GM18499 (cell line): ENCODE measurements around the gene PODXL2.
"Not testable (repeated sequence)": the region's sequence is repeated elsewhere in the genome, so short reads cannot be mapped to it uniquely, and the experiment has no call there.

ENCODE experiments used
- ATAC-seq: cut with Tn5 transposase; IDR thresholded peaks from one replicate; pipeline ENCODE4 v1.9.1; 2021; ENCODE audit warnings: moderate number of reproducible peaks; ENCODE audit not compliant: insufficient read depth, unreplicated experiment

PODXL2 gene

GRCh38 chr3:127699416-127700300 is 70.7 kb downstream of the PODXL2 start:
- no peak for ATAC-seq

- ATAC-seq: no peak
Measured at GRCh38 chr3:127700406-127700805, 71.4 kb downstream of the PODXL2 start.

GRCh38 chr3:127701280-127701911 is 72.4 kb downstream of the PODXL2 start:
- no peak for ATAC-seq

GRCh38 chr3:127702151-127702578 is 73.2 kb downstream of the PODXL2 start:
- no peak for ATAC-seq

- not testable (repeated sequence) for ATAC-seq
Measured at GRCh38 chr3:127704840-127705239, 75.9 kb downstream of the PODXL2 start.

- no peak for ATAC-seq
Measured at GRCh38 chr3:127706312-127706711, 77.3 kb downstream of the PODXL2 start.

GRCh38 chr3:127706785-127707351 is 77.9 kb downstream of the PODXL2 start:
- ATAC-seq: no peak

- ATAC-seq: no peak
Measured at GRCh38 chr3:127707851-127708411, 78.9 kb downstream of the PODXL2 start.

GRCh38 chr3:127708837-127709236 is 79.9 kb downstream of the PODXL2 start:
- ATAC-seq: no peak

- no peak for ATAC-seq
Measured at GRCh38 chr3:127709320-127710060, 80.5 kb downstream of the PODXL2 start.

- ATAC-seq: no peak
Measured at GRCh38 chr3:127710155-127710941, 81.4 kb downstream of the PODXL2 start.

- ATAC-seq: no peak
Measured at GRCh38 chr3:127711021-127711695, 82.2 kb downstream of the PODXL2 start.

- ATAC-seq: no peak
Measured at GRCh38 chr3:127711896-127712295, 82.9 kb downstream of the PODXL2 start.

- no peak for ATAC-seq
Measured at GRCh38 chr3:127712461-127712860, 83.5 kb downstream of the PODXL2 start.

- ATAC-seq: no peak
Measured at GRCh38 chr3:127712881-127713771, 84.1 kb downstream of the PODXL2 start.

- no peak for ATAC-seq
Measured at GRCh38 chr3:127714125-127714571, 85.2 kb downstream of the PODXL2 start.

GRCh38 chr3:127714866-127715265 is 85.9 kb downstream of the PODXL2 start:
- ATAC-seq: no peak

- ATAC-seq: no peak
Measured at GRCh38 chr3:127715532-127715931, 86.5 kb downstream of the PODXL2 start.
